Tongue (tissue), 3 donors: ENCODE results near the gene ARHGAP31. TPM values are rescaled to one million over a fixed set of nuclear protein-coding genes. Genes with fewer than 3 reads are reported as not detected.

Experiments used
- DNase-seq: peaks from one replicate; pipeline ENCODE4 v3.0.0-alpha.2; 2015
- small RNA-seq: library from RNA; depleted of rRNA; stranded (forward); fragments of <200 nt; gene quantifications from one replicate; pipeline ENCODE3, GENCODE V24; 2014; ENCODE audit warnings: low replicate concordance
- total RNA-seq: library from RNA; depleted of rRNA; stranded (reverse); fragments of >200 nt; gene quantifications from one replicate; pipeline ENCODE4 v1.2.3, GENCODE V29; 2014

The ARHGAP31 gene
- total RNA-seq, 1 donor from 2014 or later: 16.4 TPM

- no peak for DNase-seq
Measured at GRCh38 chr3:119443179-119443578, 149.0 kb downstream of the ARHGAP31 start.

- no peak for DNase-seq
Measured at GRCh38 chr3:119444590-119444989, 150.4 kb downstream of the ARHGAP31 start.

- DNase-seq: no peak
Measured at GRCh38 chr3:119453822-119454221, 159.6 kb downstream of the ARHGAP31 start.

GRCh38 chr3:119456469-119456868, 162.3 kb downstream of the ARHGAP31 start:
- DNase-seq: no peak

GRCh38 chr3:119457246-119457645, 163.1 kb downstream of the ARHGAP31 start:
- no peak for DNase-seq

GRCh38 chr3:119463171-119464169, 169.3 kb downstream of the ARHGAP31 start, which contains the start of gene TMEM39A:
Gene TMEM39A, minus strand, starts transcription at chr3:119463615. Its CDS starts 1,541 bp downstream, at chr3:119462074.
- DNase-seq: peak; percentile 100

GRCh38 chr3:119468041-119468440, 173.9 kb downstream of the ARHGAP31 start:
- no peak for DNase-seq

- peak; percentile 49 for DNase-seq
Measured at GRCh38 chr3:119469418-119470189, 175.4 kb downstream of the ARHGAP31 start.

Small RNA genes within 50 kb of the gene (small RNA-seq; reads per million reads assigned to genes)
- gene RNU6-1127P: not detected

Other genes starting within 250 kb of the ARHGAP31 start
- not detected for gene TEX55, start 148.2 kb upstream of the ARHGAP31 start, total RNA-seq
- gene UPK1B, start 120.8 kb upstream of the ARHGAP31 start, total RNA-seq: 9.4 TPM
- gene B4GALT4, start 53.5 kb upstream of the ARHGAP31 start, total RNA-seq: 17.5 TPM
- 55.7 TPM for gene TMEM39A, start 169.2 kb downstream of the ARHGAP31 start, total RNA-seq
- 26.4 TPM for gene POGLUT1, start 174.6 kb downstream of the ARHGAP31 start, total RNA-seq
- gene TIMMDC1, start 204.2 kb downstream of the ARHGAP31 start, total RNA-seq: 52.4 TPM